ENCODE measurements around the gene VMO1. TPM values are rescaled to one million over a fixed set of nuclear protein-coding genes. Genes with fewer than 3 reads are reported as not detected.

VMO1 gene
- total RNA-seq, 6 experiments from 2014 or later = 0.23 to 0.34 (median 0.31) TPM; not detected in 3

DNA sequence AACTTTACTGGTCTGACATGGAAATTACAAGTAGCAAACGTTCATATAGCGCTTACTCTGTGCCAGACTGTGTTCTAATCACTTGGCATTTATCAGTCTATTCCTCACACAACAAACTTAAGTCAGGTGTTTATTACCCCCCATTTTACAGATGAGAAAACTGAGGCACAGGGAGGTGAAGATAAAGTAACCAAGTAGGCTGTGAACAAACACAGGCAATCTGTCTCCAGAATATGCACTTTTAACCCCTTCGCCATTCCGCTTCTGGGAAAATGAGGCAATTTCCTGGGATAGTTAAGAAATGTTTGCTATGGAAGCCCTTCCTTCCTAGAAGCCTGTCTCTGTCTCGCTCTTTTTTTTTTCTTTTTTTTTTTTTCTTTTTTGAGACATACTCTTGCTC, 34.2 kb downstream of the VMO1 start:
- Mint-ChIP-seq H3K9me3 (no peaks in the 10 kb centered on the region), H3K4me1 (ENCODE audit: low read depth) (no peaks in the 10 kb centered on the region), H3K27ac (no peak overlapping the region), H3K27me3 (ENCODE audit: insufficient read depth) (peaks cover 55% of the 10 kb centered on the region), H3K36me3 (ENCODE audit: low read depth) (no peaks in the 10 kb centered on the region), H3K4me3 (no peak overlapping the region)
- DNase-seq = no peak
- TF ChIP-seq CTCF (IDR thresholded peaks at IDR 0.05) = no peak

DNA sequence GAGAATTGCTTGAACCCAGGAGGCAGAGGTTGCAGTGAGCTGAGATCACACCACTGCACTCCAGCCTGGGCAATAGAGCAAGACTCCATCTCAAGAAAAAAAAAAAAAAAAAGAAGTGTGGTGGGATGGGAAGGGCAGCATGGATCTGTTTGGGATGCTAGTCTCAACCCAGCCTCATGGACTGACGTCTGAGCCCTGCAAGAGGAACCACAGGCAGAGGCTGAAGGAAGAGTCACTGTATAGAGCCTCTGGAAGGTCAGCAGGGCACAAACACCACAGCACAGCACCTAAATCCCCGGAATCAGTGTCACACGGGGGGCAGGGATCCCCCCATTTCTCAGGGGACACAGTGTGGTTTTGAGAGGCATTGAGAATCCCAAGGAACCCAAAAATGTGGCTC, 35.6 kb downstream of the VMO1 start:
- Mint-ChIP-seq H3K36me3 (ENCODE audit: low read depth) (no peaks in the 10 kb centered on the region), H3K27me3 (ENCODE audit: insufficient read depth) (peaks cover 52% of the 10 kb centered on the region), H3K4me1 (ENCODE audit: low read depth) (no peaks in the 10 kb centered on the region), H3K4me3 (no peak overlapping the region), H3K9me3 (no peaks in the 10 kb centered on the region), H3K27ac (no peak overlapping the region)
- DNase-seq = no peak
- no peak for TF ChIP-seq CTCF (IDR thresholded peaks at IDR 0.05)

DNA sequence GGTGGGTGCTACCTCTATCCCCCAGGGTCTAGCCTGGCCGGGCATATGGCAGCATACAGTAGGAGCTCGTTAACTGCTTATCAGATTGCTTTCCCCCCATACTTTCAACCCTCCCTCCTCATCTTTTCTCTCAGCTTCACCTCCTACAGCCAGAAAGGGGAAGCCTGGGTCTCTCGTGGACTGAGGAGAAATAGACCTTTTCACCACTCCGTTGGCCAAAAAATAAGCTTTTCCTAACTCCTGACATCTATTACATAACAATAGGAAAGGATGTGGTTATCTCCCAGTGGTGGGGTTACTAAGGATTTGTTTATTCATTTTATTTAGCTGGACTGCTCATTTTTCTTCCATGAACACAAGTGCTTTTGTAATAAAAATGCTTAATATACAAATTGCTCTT, 37.5 kb downstream of the VMO1 start:
- Mint-ChIP-seq H3K36me3 (ENCODE audit: low read depth) (no peaks in the 10 kb centered on the region), H3K27me3 (ENCODE audit: insufficient read depth) (peaks cover 48% of the 10 kb centered on the region), H3K4me1 (ENCODE audit: low read depth) (no peaks in the 10 kb centered on the region)

GRCh38 chr17:4747847-4748246, 38.3 kb downstream of the VMO1 start:
- Mint-ChIP-seq H3K9me3 (no peaks in the 10 kb centered on the region), H3K4me1 (ENCODE audit: low read depth) (no peaks in the 10 kb centered on the region)

More for the DNA sequence above, 37.5 kb downstream of the VMO1 start:
- H3K4me3 Mint-ChIP-seq = no peak overlapping the region
- TF ChIP-seq CTCF (IDR thresholded peaks at IDR 0.05) = no peak
- no peak overlapping the region for H3K27ac Mint-ChIP-seq
- DNase-seq = no peak
- H3K9me3 Mint-ChIP-seq = no peaks in the 10 kb centered on the region

GRCh38 chr17:4744999-4745969, 40.9 kb downstream of the VMO1 start:
- H3K27me3 Mint-ChIP-seq (ENCODE audit: insufficient read depth) = peaks cover 59% of the 10 kb centered on the region
- no peak for DNase-seq
- no peaks in the 10 kb centered on the region for H3K36me3 Mint-ChIP-seq (ENCODE audit: low read depth)
- no peaks in the 10 kb centered on the region; the same call in 1 of the 2 replicates for H3K4me1 Mint-ChIP-seq (ENCODE audit: low read depth)
- TF ChIP-seq CTCF (IDR thresholded peaks at IDR 0.05) = no peak
- H3K27ac Mint-ChIP-seq = no peak overlapping the region
- H3K9me3 Mint-ChIP-seq = no peaks in the 10 kb centered on the region
- H3K4me3 Mint-ChIP-seq = no peak overlapping the region

More at GRCh38 chr17:4747847-4748246, 38.3 kb downstream of the VMO1 start:
- no peak overlapping the region for H3K27ac Mint-ChIP-seq
- TF ChIP-seq CTCF (IDR thresholded peaks at IDR 0.05) = no peak
- no peak overlapping the region for H3K4me3 Mint-ChIP-seq
- H3K27me3 Mint-ChIP-seq (ENCODE audit: insufficient read depth) = peaks cover 48% of the 10 kb centered on the region
- H3K36me3 Mint-ChIP-seq (ENCODE audit: low read depth) = no peaks in the 10 kb centered on the region
- no peak for DNase-seq
